Panc1 (cell line): ENCODE data around the gene SAFB2. TPM values are rescaled to one million over a fixed set of nuclear protein-coding genes. Genes with fewer than 3 reads are reported as not detected.

Source experiments
- ATAC-seq: fragments of 200-7000 bp; cut with Tn5 transposase; 2 replicates; pipeline ENCODE4 v1.9.1; 2020; ENCODE audit warnings: mild to moderate bottlenecking, moderate library complexity
- BruUV-seq: library from RNA; stranded (reverse); fragments of 400-500 nt; replicated peaks from 2 replicates; lab custom pipeline; 2021; lab: Mats Ljungman, UMichigan
- CTCF ChIA-PET: fragments of 300-600 bp; sonication (Branson Sonifier 250); formaldehyde crosslinking; loops from one replicate; lab custom pipeline; 2022; ENCODE audit warnings: antibody characterized with exemption; lab: Charles Lee
- POLR2A ChIA-PET: fragments of 300-600 bp; sonication (Branson Sonifier 250); formaldehyde crosslinking; loops from one replicate; lab custom pipeline; 2022; ENCODE audit warnings: antibody characterized with exemption; lab: Charles Lee
- DNase-seq: peaks from one replicate; pipeline ENCODE4 v3.0.0-alpha.2; 2010; ENCODE audit warnings: low read depth, low spot score
- H3K27ac ChIP-seq: 2 replicates; pipeline ENCODE4 v1.5.1; 2011; ENCODE audit warnings: mild to moderate bottlenecking, low read length, inconsistent platforms
- H3K27me3 ChIP-seq: fragments of 200-500 bp; sonication (Bioruptor generic); 2 replicates; pipeline ENCODE4 v1.6.0; 2014; ENCODE audit warnings: low read length, inconsistent platforms; ENCODE audit not compliant: control insufficient read depth, insufficient read depth
- H3K36me3 ChIP-seq: fragments of 200-500 bp; sonication (Bioruptor generic); 2 replicates; pipeline ENCODE4 v1.5.1; 2014; ENCODE audit warnings: inconsistent platforms, mild to moderate bottlenecking, low read length, moderate library complexity; ENCODE audit not compliant: control insufficient read depth, insufficient read depth
- H3K4me1 ChIP-seq: 2 replicates; pipeline ENCODE4 v1.5.1; 2011; ENCODE audit warnings: inconsistent platforms, mild to moderate bottlenecking, low read length, moderate library complexity; ENCODE audit not compliant: control insufficient read depth, insufficient read depth
- H3K4me3 ChIP-seq, 2 experiments: 2 replicates each; pipeline ENCODE4 v1.5.1; 2011 to 2012; ENCODE audit warnings: low read depth in 2 of 2, low read length in 2 of 2, mild to moderate bottlenecking in 2 of 2, inconsistent platforms in 1 of 2, moderate library complexity in 1 of 2
- H3K9me3 ChIP-seq: fragments of 200-500 bp; sonication (Bioruptor generic); 2 replicates; pipeline ENCODE4 v1.5.1; 2014; ENCODE audit warnings: low read depth, mild to moderate bottlenecking, inconsistent platforms, low read length, moderate library complexity; ENCODE audit not compliant: control insufficient read depth, insufficient read depth
- CTCF ChIP-seq: fragments of 450-650 bp; IDR thresholded peaks from 2 replicates; pipeline ENCODE4 v1.5.1; 2017; ENCODE audit warnings: mild to moderate bottlenecking
- POLR2AphosphoS5 ChIP-seq: IDR thresholded peaks from 2 replicates; pipeline ENCODE4 v1.6.1; 2012; ENCODE audit warnings: mild to moderate bottlenecking, low read depth, low read length, moderate library complexity
- REST ChIP-seq, 2 experiments: IDR thresholded peaks; 2 replicates each; pipeline ENCODE4 v1.6.1; 2011 to 2012; ENCODE audit warnings: low read depth in 2 of 2, control low read depth in 1 of 2, low read length in 1 of 2, mild to moderate bottlenecking in 1 of 2, moderate library complexity in 1 of 2; ENCODE audit not compliant: insufficient read depth in 1 of 2
- SIN3A ChIP-seq: IDR thresholded peaks from 2 replicates; pipeline ENCODE4 v1.6.1; 2012; ENCODE audit warnings: low read depth, mild to moderate bottlenecking, low read length, moderate library complexity, borderline replicate concordance; ENCODE audit not compliant: insufficient read depth
- TCF7L2 ChIP-seq: IDR thresholded peaks from 2 replicates; pipeline ENCODE4 v1.6.1; 2011; ENCODE audit warnings: mild to moderate bottlenecking, low read depth, low read length, inconsistent platforms
- in situ Hi-C: cut with HindIII; loops from 2 replicates; pipeline ENCODE4 v1.10.0; 2016; ENCODE audit warnings: low sequenced_read_pairs, low pct_unique_long_range_greater_than_20kb
- intact Hi-C: fragments of 100-400 bp; cut with micrococcal nuclease; formaldehyde crosslinking; loops from one replicate; pipeline ENCODE4 v1.10.0; 2022; ENCODE audit not compliant: unreplicated experiment
- total RNA-seq: library from RNA; stranded (reverse); gene quantifications from one replicate; pipeline ENCODE4 v1.2.1, GENCODE V29; 2021; ENCODE audit not compliant: unreplicated experiment

The SAFB2 gene
- total RNA-seq, 1 experiment from 2014 or later = 83.5 TPM

- intact Hi-C loops = no loop called here
- POLR2A ChIA-PET = no interaction called here
- Histone ChIP-seq H3K36me3 (no peaks in the 10 kb centered on the region), H3K9me3 (no peaks in the 10 kb centered on the region), H3K27ac (no peak overlapping the region), H3K4me3 (no peak overlapping the region), H3K4me1 (no peaks in the 10 kb centered on the region), H3K27me3 (no peaks in the 10 kb centered on the region)
- in situ Hi-C loops = no loop called here
- TF ChIP-seq TCF7L2 = no peak
- no peak for TF ChIP-seq POLR2AphosphoS5
- no peak for TF ChIP-seq CTCF
- no peak for DNase-seq
- CTCF ChIA-PET = no interaction called here
- no TSS peak for BruUV-seq
- ATAC-seq = no peak
These were observed 67.7 kb downstream of the SAFB2 start for GRCh38 chr19:5554828-5555227.

- H3K27me3 ChIP-seq = no peaks in the 10 kb centered on the region
- ATAC-seq (no peak), DNase-seq (no peak)
- CTCF ChIA-PET = no interaction called here
- no peak for TF ChIP-seq CTCF
- TF ChIP-seq REST (IDR thresholded peaks at IDR 0.05; ENCODE audit: insufficient read depth in 1 of 2, low read depth in 2 of 2, low read length in 1 of 2) = no peak
- TF ChIP-seq TCF7L2 = no peak
- no peak for TF ChIP-seq SIN3A
- no peak for TF ChIP-seq POLR2AphosphoS5
- H3K36me3 ChIP-seq = no peaks in the 10 kb centered on the region
- no peaks in the 10 kb centered on the region for H3K9me3 ChIP-seq
- H3K4me3 ChIP-seq = no peak overlapping the region
- no peak overlapping the region for H3K27ac ChIP-seq
- intact Hi-C loops (no loop called here), in situ Hi-C loops (no loop called here)
- no TSS peak for BruUV-seq
- no peaks in the 10 kb centered on the region for H3K4me1 ChIP-seq
- POLR2A ChIA-PET = no interaction called here
These were observed 68.7 kb downstream of the SAFB2 start for GRCh38 chr19:5553892-5554291.
